Left cardiac atrium (tissue), 4 donors: ENCODE data around the gene NTS. TPM values are rescaled to one million over a fixed set of nuclear protein-coding genes. Genes with fewer than 3 reads are reported as not detected.

Experiments used
- ATAC-seq, 2 donors: fragments of 200-7000 bp; cut with Tn5 transposase; one replicate each; pipeline ENCODE4 v1.9.1; 2020; ENCODE audit warnings: mild to moderate bottlenecking in 2 of 2, moderate library complexity in 2 of 2
- DNase-seq: peaks from one replicate; pipeline ENCODE4 v3.0.0-alpha.2; 2020
- intact Hi-C, 2 donors: fragments of 100-400 bp; cut with DNase I; formaldehyde crosslinking; loops; one replicate each; pipeline versions ENCODE4 v1.14.1 to v1.15.1; 2022 to 2023
- total RNA-seq, 2 donors: library from RNA; stranded (reverse); fragmentation: NEBNext Ultra II Directional; extraction: Animal tissue kit (Norgen Biotek cat#: 25700); gene quantifications; one replicate each; pipeline ENCODE4 v1.2.1, GENCODE V29; 2021
- donor health status: DM: no; HTN: yes; CAD: no.
- donor health status: DM: no; HTN: yes; CAD: no; lungs with severe emphysema.
- donor health status: DM: yes; HTN: yes; CAD: no.
- donor health status: Dilated cardiomyopathy.

Gene NTS
- total RNA-seq, 2 donors from 2014 or later = 0.21 to 0.65 TPM

GRCh38 chr12:85883763-85884162 lies 9.7 kb downstream of the NTS start:
- no peak for DNase-seq
- ATAC-seq = no peak
- intact Hi-C loops = no loop called here

- intact Hi-C loops = no loop called here
- ATAC-seq (no peak), DNase-seq (no peak)
Observed at GRCh38 chr12:85894653-85895052, 20.6 kb downstream of the NTS start.

- no peak for ATAC-seq
- no peak for DNase-seq
- intact Hi-C loops = loop anchor here (5.0 to 10.0 kb wide), 3 partner anchors 453 to 1924 kb away; no protein-coding TSS in a partner anchor
Observed at GRCh38 chr12:85920324-85920947, 46.3 kb downstream of the NTS start.

GRCh38 chr12:85923767-85924331 lies 49.8 kb downstream of the NTS start:
- ATAC-seq (no peak), DNase-seq (no peak)
- intact Hi-C loops = loop anchor here (5.0 to 10.0 kb wide), 3 partner anchors 457 to 1921 kb away; no protein-coding TSS in a partner anchor

- ATAC-seq = no peak
- DNase-seq = no peak
- intact Hi-C loops = loop anchor here (10.0 kb wide), 2 partner anchors 462 to 1918 kb away; no protein-coding TSS in a partner anchor
Observed at GRCh38 chr12:85927166-85927565, 53.1 kb downstream of the NTS start.

Other genes with a start within 250 kb of the NTS start
- gene RASSF9, start 37.9 kb upstream of the NTS start, total RNA-seq = 1 to 10 TPM; 2.1 to 2.5 TPM